Right kidney (tissue), 9 donors: ENCODE results near the gene SCGB2A2.

Experiments used
- DNase-seq: peaks from one replicate; pipeline ENCODE4 v3.0.0-alpha.2; 2016
- long read RNA-seq, 8 donors: transcript quantifications; one replicate each; lab custom pipeline, GENCODE V29; 2026

SCGB2A2 gene
- long read RNA-seq, donor 1 = 0 reads
- long read RNA-seq, donor 2 = 0 reads
- long read RNA-seq, donor 3 = 0 reads
- long read RNA-seq, donor 4 = 0 reads
- long read RNA-seq, donor 5 = 0 reads
- long read RNA-seq, donor 6 = 0 reads
- long read RNA-seq, donor 7 = 0 reads
- long read RNA-seq, donor 8 = 0 reads

- DNase-seq = no peak
Observed at GRCh38 chr11:62269654-62270278, at the start of gene SCGB2A2. Gene SCGB2A2 (plus strand): TSS chr11:62270158. CDS start chr11:62270217, 59 bp downstream.

GRCh38 chr11:62221498-62221897, 48.5 kb upstream of the SCGB2A2 start:
- DNase-seq = no peak

DNA sequence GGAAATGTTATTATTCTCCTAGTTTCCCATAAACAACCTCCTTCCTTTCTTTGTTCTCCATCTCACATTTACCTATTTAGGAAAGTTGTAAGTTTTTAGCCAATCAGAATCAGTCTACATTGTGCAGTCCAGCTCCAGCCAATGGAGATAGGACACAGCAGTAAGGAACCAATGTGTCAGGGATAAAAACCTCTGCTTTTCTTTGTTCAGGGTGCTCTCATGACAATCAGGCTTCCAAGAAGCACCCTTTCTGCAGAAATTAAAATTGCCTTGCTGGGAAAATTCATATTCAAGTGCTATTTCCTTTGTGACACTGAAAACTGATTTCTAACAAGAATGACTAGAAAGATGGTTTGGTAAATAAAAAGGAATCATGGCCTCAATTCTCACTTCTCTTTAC, 46.9 kb upstream of the SCGB2A2 start:
- DNase-seq = no peak

DNA sequence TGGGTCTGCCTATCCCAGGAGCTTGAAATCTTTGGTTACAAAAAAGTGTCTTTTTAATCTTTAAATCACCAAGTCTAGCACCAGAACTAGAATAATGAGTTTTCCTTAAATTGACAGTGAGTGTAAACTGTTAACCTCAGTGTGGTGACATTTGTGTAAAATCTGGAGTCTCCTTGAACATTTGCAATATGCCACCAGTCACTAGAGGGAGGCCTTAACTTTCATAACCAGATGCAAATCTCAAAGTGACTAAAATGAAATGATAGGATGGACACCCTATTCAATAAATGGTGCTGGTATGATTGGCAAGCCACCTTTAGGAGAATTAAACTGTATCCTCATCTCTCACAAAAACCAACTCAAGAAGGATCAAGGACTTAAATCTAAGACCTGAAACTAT, 36.2 kb upstream of the SCGB2A2 start:
- DNase-seq = no peak

DNA sequence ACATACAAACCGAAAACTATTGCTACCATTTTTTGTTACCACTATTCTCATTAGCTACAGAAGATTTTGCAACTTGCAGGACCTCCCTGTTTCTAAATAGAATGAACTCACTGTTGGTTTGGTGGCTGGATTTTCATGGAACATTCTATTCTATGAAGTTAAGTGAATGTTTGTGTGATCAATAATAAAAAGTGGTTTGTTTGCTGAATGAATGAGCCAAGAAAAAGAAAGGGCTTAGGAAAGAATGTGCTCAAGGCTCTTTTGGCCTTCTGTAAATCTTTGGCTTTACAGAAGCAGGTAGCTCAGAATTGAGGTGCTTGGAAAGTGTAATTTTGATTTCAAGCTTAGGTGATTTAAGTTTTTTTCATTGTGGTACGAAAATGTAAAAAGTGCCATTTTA, 33.8 kb upstream of the SCGB2A2 start:
- DNase-seq = no peak

DNA sequence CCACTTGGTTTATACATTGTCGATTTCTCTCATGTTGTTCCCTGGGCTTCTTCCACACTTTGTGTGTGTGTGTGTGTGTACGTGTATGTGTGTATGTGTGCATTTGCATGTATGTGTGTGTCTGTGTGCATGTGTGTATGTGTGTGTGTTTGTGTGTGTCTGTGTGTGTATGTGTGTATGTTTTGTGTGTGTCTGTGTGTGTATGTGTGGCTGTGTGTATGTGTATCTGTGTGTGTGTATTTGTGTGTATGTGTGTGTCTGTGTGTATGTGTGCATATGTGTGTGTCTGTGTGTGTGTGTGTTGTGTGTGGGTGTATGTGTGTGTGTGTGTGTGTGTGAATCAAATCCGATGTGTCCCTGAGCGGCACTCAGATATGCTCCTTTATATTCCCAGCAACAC, 32.5 kb upstream of the SCGB2A2 start:
- DNase-seq = no peak

- DNase-seq = no peak
Observed at GRCh38 chr11:62238151-62238550, 31.8 kb upstream of the SCGB2A2 start.

GRCh38 chr11:62241095-62241494, 28.9 kb upstream of the SCGB2A2 start:
- DNase-seq = no peak

DNA sequence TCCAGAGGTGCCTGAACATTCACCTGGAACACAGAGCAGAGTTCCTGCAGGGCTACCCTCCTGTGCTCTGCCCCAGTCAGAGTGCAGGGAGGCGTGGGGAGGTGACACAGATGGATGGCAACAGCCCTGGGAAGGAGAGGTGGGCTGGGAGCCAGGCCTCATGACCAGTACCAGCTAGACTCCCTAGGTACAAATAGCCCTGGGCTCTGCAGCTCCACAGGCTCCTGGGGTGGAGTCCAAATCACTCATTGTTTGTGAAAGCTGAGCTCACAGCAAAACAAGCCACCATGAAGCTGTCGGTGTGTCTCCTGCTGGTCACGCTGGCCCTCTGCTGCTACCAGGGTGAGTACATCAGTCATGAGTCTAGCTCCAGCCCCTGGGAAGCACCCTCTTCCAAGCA, 27.9 kb upstream of the SCGB2A2 start, which contains the start of gene SCGB1D2:
TSS of gene SCGB1D2 (plus strand) at position 219 of the 400 bp plus-strand sequence. CDS start at position 288, 69 bp downstream.
- DNase-seq = no peak

- peak; percentile 34 for DNase-seq
Observed at GRCh38 chr11:62245271-62245753, 24.6 kb upstream of the SCGB2A2 start.

GRCh38 chr11:62251698-62252097, 18.3 kb upstream of the SCGB2A2 start:
- no peak for DNase-seq

DNA sequence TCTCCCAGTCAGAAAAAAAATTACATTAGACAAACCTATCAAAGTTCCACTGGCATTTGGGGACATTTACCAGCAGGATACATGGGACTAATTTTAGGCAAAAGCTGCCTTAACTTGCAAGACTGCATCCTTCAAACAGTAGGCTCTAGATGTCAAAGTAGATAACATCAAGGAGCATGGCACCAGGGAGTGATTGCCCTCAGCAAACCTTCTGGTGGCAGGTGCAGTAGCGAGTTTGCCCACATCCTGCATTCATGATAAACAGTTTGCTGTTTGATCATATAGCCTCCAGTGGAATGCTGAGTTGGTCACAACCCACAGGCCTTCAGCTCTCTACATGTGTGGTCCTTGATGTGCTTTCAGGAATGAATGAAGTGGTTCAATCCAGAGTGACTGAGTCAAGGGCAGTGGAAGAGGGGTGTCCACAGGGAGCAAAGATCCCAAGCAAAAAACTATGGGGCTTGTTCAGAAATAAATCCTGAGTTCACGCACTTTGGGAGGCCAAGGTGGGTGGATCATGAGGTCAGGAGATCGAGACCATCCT, 15.9 kb upstream of the SCGB2A2 start:
- DNase-seq = no peak

- DNase-seq = no peak
Observed at GRCh38 chr11:62256281-62256680, 13.7 kb upstream of the SCGB2A2 start.

- no peak for DNase-seq
Observed at GRCh38 chr11:62260261-62260953, 9.6 kb upstream of the SCGB2A2 start.

GRCh38 chr11:62264004-62264403, 6.0 kb upstream of the SCGB2A2 start:
- no peak for DNase-seq

DNA sequence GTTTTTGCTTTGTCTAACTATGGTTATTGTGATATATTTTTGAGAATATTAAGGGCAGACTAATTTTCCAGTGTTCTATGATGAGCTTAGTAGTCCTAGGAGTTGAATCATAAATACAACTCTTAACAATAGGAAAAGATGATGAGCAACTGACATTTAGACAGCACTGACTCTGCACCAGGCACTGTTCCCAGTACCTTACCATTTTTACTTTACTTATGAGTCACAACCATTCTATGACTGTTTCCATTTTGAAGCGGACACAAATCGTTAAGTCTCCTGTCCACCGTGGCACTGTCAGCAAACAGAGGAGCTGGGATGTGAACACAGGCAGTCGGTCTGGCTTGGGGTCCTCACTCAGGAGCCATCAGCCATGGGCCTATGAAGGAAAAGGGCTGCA, 3.4 kb upstream of the SCGB2A2 start:
- DNase-seq = no peak

- no peak for DNase-seq
Observed at GRCh38 chr11:62267050-62267449, 2.9 kb upstream of the SCGB2A2 start.

- no peak for DNase-seq
Observed at GRCh38 chr11:62267576-62267975, 2.4 kb upstream of the SCGB2A2 start.

DNA sequence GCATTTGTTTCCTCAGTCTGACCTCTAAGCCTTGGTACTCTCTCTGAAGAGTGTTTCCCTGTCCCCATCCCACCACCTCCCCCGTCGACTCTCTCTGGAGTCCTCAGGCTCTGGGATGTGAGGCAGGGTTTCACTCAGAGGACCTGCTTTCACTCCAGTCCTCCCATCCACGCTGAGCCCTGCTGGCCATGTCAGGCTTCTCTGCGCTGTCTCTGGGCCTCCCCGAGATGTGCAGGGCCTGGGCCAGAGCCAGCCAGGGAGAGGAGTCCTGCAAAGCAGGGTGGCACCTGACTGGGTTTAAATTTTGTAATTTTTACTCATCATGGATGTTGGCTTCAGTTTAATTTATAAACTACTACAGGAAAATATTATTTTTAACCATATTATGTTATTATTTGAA, 3.3 kb downstream of the SCGB2A2 start:
- DNase-seq = no peak

DNA sequence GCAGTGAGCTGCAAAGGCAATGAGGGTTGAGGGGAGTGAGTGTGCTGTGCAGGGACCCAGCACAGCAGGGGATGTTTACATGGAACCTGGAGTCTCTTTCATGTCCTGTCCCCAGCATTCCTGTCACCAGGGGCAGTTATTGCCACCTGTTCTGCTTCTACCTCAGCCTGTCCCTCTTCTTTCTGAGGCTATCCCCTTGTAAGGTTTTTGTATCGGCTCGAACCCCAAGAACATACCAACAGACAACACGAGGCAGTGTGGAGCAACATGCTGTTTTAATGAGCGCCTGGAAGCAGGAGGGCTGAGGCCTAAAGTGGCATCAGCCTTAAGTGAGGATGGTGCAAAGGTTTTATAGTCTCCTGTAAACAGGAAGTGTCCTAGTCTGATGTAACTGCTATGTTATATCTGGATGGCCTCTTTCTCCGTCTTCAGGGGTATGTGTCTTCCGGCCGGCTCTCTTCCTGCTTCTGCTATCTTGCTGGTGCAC, 3.9 kb downstream of the SCGB2A2 start:
- DNase-seq = no peak

GRCh38 chr11:62280452-62280851, 10.5 kb downstream of the SCGB2A2 start:
- no peak for DNase-seq

DNA sequence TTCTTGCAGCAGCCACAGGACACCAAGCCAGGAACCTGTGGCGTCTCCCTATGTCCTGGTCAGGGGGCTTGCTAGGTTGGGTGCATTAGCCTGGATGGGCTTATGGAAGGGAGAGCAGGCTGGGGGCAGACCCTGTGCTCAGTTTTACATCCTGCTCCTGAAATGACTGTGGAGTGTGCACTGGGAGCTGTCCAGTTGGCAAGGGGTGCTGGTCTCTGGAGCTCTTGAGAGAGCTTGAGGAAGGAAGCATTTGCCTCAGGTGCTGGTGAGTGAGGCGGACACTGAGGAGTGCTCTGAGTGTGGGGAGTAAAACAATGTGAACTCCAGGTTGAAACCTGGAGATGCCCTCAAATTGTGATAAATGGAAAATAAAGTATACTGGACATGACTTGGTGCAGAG, 25.5 kb downstream of the SCGB2A2 start:
- DNase-seq = peak; percentile 13

- no peak for DNase-seq
Observed at GRCh38 chr11:62298975-62299374, 29.0 kb downstream of the SCGB2A2 start, which contains the start of gene SCGB1D4. Gene SCGB1D4 (minus strand): TSS chr11:62299075. CDS start chr11:62299010, 65 bp downstream.
